Activated CD4-positive, alpha-beta T cell treated with anti-CD3 and anti-CD28 coated beads, Interleukin-2, amount 50 U/mL, for 48 hours (primary cell): ENCODE measurements around the gene RTP2.

Experiments
- DNase-seq, 2 experiments: peaks; one replicate each; pipeline ENCODE4 v3.0.0-alpha.2; 2020

The RTP2 gene

DNA sequence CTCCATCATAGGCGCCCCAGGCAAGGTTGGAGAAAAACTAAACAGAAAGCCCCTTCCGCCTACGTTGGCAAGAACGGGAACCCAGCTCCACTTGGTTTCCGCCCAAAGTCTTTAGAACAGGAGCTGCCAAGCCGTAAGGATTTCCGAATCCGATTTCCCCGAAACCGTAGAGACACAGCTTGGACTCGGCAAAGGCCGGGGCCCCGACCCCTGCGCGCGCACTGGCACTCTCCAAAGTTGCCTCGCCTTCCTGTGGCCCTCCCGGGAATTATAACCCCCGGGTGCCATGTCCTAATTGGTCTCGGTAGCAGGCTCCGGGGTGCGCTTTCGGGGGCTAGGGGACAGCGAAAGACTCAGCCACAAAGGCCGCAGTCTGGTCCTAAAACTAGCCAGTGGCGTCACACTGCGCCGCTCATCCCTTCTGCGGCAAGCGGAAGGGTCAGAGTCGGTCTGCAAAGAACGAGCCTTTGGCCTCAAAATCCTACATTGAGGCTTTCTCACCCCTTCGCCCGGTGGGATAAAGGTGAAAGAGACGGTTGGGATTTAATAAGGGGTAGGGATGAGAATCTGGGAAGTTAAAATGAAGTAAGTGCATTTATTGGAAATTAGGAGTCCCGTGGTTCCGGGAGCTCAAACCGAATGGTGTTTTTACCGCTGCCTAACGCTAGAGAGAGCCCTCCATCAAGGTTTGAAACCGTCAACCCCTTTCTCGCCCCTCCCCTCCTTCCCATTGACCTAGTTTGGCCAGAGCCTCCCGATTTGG, 36.2 kb upstream of the RTP2 start:
- DNase-seq: peak; percentile 73 to 79

DNA sequence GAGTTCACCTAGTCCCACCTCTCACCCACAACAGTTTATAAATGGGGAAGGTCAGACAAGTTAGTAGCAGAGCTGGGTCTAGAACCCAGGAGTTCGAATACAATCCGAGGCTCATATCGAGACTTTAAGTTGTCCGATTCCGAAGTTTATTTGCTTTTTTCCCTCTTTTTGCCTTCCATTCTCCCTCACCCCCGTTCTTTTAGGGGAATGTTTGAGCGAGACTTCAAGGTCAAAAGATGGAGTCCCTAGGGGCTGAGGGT, 35.6 kb upstream of the RTP2 start:
- DNase-seq: no peak

DNA sequence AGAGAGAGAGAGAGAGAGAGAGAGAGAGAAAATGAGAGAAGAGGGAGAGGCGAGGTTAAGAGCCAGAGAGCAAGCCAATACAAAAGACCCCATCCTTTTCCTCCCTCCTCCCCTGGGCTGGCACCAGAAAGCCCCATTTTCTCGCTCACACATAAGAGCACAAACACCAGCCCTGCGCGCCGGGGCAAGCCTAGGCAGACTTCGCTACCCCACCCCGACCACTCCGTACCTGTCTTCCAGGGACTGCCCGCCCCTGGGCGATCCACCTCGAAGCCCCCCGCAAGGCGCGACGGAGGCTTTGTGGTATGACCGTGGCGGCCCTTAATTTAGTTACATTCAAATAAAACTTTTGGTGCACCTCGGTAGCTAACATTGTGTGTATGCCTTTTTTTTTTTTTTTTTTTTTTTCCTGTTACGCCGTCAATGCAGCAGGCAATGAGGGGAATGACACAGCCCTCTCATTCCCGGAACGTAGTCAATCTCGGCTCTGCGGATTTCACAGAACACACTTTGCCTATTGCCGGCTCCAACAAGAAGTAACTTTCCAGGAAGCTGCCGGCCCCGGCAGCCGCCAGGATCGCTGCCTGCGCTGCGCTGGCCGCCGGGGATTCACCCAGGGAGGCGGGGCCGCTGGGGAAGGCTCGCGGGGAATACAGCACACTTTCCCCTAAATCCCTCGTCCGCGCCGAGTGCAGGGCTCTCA, 35.2 kb upstream of the RTP2 start:
- peak; percentile 68 to 76 for DNase-seq

DNA sequence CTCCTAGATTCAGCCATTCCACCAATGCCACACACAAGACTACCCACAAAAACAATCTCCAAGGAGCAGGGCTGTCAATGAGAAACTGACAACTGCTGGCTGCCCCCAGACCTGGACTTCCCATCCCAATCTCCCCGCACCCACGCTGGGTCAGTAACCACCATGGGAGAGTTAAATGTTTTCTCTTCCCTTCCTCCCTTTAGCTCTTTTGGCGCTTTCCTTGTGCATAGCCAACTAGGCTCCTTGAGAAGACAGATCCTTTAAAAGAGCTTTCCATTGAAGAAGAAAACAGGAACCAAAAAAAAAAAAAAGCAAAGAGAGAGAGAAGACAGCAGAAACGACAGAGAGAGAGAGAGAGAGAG, 34.6 kb upstream of the RTP2 start:
- no peak for DNase-seq

DNA sequence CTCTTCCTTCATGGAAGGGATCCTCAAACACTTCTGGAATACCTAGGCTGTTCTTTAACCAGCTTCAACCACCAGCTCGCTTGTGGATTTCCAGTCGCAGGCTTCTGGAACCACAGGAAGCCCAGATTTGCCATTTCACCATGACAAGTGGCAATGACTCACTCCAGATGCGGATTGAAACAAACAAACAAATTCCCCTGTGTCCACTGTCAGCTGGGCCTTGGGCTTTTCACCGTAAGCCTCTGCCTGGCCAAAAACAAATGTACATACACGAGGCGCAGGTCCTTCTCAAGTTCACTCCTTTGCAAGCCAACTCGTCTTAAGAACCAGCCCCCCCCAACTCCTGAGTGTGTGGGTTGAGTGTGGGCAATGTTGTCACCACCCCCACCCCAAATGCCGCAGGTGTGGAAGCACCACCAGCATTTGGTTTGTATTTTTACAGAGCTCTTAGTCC, 34.1 kb upstream of the RTP2 start:
- no peak for DNase-seq

DNA sequence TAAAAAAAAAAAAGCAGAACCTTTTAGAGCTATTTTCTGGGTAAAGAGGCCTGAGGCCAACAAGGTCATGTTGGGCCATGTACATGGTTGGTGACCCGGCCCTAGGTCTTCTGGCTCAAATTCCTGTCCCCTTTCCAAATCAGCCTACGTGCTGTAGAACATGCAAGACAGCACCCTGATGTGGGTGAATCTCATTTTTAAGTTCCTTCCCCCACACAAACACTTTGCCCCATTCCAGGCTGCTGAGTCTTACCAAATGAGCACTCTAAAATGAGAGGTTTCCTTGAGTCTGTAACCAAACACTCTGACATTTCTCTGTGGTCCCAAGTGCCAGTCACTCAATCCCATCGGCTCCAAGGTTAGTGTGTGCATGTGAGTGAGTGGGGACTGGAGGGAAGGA, 33.5 kb upstream of the RTP2 start:
- no peak for DNase-seq

DNA sequence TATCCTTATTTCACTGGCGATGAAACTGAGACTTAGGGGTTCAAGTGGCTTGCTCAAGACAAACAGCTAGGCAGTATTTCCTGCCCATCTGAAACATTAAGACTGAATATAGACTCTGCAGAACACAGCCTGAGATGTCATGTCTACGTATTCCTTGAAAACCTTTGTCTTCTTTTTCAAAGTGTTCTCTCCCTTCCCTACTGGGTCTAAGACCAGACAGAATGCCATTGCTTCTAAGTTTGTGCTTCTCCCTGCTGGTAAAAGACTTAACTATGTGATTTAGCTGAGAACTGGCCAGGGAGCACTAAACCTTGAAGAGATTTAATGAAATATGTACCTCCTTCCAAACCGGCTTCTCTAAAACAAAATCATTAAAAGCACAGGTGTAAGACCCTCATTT, 33.0 kb upstream of the RTP2 start:
- DNase-seq: no peak

DNA sequence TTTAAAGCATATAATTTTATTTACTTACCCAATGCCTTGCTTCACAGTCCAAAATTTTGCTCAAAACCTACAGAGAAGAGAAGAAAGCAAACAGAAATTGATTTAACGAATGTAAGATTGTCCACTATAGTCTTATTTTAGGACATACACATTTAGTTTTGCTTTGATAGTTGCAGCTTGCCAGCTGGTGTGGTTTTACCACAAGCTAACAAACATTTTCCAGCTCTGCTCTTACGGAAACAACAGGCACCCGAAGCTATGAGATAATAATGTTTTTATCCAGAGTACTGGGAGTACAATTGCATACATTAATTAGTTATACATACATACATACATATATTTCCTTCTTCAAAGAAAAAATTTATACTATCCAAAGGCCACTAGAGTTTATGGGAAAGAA, 32.5 kb upstream of the RTP2 start:
- DNase-seq: no peak

DNA sequence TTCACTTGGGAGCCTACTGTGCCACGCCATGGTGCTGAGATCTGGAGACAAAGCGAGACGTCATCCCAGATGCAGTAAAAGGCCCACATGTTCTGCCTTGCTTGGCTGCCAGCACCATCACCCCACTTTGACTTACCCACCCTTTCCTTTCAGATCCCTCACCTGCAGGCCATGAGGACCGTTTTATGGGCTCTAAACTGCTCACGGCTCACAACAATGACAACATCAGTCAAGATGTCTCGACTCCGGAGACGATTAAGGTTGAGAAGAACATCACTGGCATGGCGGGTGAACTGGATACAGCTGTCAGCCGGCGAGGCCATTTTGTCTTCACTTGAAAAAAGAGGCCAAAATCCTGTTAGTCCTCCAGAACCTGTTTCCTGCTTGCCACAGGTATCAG, 31.0 kb upstream of the RTP2 start:
- no peak for DNase-seq

DNA sequence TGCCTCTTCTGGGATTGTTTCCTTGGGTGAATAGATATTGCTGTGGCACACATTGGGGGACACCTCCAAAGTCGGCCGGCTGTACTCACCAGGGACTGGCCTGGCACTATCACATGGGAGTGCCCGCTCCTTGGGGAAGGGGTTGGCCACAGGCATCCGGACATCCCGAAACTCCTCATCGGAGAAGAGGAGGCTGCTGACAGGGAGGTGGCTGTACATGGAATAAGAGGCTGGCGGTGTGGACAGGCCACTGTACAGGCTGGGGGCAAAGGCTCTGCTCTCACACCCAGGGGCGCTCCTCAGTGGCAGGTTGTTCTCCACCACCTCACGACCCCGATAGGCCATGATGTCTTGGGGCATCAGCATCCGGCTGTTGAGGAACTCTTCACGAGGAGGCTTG, 27.2 kb upstream of the RTP2 start:
- no peak for DNase-seq

DNA sequence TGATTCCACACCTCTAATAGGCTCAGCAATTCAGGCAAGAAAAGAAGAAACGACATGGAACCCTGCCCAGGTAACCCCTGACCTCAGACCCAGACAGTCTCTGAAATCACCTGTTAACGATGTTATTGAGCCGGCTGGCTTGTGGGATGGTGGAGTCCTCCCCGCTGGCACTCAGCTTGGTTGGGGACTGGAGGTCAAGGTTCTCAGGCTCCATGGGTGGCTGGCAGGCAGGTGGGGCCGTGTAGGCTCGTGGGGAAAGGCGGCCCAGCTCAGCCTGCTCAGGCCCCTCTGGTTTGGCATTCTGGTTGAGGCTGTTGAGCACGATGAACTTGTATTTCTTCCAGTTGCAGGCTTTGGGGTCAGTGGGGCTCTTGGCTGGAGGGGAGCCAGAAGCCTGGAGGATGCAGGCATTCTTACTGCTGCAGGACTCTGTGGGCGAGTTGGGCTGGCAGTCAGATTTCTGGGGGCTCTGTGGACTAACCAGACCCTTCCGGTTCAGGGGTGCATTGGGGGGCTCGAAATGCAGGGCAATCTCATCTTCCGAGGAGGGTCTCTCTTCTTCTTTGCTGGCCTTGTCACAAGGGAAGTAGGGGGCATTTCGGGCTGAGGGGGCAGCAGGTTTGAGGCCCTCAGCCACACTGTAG, 26.7 kb upstream of the RTP2 start:
- DNase-seq: no peak

DNA sequence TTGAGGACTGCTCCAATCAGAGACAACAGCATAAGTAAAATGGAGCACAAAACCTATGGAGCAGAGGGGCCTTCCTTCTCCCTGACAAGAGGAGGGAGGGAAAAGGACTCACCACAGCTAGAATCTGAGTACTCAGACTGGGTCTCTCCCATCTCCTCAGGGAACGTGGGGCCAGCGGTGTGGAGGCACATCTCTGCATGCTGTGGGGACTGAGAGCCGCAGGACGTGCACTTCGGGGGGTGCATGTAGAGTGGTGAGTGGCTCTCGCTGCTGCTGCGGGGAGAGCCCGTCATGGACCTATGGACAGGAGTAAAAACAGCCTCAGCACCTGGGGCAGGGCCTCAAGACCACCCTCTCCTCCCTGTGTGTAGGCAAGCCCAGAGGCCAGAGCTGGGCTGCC, 25.9 kb upstream of the RTP2 start:
- no peak for DNase-seq

DNA sequence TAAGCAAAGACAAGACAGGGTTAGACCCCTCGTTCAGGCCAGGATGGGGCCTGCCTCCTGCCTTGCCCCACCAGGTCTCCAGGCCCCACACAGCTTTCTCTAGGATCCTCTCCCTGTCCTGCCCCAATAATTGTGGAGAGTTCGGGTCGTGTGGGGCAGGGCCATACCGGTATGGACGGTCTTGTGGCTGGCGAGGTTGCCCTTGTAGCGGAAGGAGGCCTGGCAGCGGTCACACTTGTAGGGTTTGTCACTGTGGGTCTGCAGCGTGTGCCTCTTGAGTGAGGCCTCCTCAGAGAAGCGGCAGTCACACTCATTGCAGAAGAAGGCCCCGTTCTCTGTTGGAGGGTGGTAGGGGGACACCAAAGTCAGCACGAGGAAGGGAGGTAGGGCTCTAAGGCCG, 24.2 kb upstream of the RTP2 start:
- no peak for DNase-seq

DNA sequence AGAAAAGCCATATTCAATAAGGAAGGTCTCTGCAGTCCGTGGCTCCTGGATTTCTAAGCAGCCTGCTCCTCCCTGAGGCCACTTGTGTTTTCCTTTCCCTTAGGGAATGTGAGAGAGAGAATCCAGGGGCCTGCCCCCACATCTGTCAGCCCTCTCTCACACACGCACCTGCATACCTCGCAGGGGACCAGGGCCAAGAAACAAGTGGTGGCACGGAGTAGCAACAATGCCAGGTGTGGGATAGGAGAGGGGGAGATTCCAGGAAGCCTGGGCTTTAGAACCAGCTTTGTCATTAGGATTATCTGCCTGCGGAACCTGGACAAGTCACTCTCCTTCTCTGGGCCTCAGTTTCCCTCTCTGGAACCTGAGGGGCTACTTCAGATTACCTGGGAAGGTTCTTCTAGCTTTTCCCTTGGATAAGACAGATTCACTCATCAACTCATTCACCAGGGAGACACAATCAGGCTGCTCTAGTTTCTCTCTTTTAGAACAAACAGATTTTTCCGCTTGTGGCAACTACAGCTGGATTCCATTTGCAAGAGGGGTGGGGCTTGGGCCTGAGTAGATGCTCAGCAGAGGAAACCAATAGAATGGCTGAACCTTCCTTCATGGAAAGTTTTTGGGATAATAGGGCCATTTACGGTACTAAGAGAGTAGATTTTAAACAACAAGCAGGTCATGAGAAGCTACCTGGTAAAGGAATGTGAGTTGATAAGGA, 23.5 kb upstream of the RTP2 start:
- no peak for DNase-seq

DNA sequence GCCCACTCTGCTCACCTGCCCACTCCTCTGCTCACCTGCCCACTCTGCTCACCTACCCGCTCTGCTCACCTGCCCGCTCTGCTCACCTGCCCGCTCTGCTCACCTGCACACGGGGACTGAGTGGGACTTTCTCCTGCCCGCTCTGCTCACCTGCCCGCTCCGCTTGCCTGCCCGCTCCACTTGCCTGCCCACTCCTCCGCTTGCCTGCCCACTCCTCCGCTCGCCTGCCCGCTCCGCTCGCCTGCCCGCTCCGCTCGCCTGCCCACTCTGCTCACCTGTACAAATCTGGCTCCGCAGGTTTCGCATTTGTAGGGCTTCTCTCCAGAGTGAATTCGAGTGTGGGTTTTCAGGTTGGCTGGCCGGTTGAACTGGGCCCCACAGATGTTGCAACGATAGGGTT, 22.9 kb upstream of the RTP2 start:
- no peak for DNase-seq

DNA sequence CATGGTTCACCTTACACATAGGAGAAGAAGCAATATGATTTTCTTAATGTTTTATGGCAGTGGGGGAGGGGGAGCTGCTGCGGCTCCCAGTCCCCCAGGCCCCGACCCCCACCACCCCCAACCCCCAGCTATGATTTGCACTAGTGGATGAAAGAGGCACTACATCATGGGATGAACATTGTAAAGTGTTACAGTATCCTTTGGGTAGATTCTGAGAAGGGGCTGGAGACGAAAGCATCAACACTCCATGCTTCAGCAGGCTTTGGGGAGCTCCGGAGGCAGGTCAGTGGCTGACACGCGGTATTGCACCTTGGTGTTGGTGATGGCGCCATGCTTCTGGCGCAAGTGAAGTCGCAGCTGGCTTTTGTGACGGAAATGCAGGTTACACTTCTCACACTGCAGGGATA, 19.9 kb upstream of the RTP2 start:
- no peak for DNase-seq

DNA sequence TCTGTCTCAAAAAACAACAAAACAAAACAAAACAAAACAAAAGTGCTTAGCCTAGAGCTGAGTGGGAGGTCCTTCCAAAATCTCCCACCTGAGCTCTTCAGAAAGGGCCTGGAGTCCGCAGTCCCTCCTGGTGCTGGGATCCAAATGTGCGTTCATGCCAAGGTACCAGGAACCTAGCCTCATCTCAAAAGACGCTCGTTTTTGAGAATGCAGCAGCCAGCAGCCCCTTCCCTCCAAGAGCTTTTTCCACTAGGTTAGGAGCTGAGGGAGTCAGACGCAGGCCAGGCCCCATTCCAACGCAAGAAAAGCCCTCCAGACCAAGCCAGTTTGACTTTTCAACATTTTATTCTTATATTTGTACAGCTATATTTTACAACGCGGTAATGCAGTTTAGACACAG, 18.7 kb upstream of the RTP2 start:
- DNase-seq: no peak

DNA sequence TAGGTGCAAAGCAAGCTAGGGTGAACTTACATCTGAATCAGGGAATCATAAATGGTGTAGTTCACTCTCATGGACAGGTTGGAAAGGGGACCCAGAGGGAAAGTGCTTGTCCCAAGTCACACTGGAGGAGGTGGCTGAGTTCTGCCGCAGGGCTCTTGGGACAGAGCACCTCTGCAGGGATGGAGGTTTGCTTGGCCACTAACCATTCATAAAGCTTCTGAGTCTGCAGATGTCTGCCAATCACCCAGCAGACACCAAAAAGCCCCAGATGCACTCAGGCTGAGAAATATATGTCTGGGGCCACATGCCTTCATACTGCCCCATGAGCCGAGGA, 17.9 kb upstream of the RTP2 start:
- DNase-seq: no peak

DNA sequence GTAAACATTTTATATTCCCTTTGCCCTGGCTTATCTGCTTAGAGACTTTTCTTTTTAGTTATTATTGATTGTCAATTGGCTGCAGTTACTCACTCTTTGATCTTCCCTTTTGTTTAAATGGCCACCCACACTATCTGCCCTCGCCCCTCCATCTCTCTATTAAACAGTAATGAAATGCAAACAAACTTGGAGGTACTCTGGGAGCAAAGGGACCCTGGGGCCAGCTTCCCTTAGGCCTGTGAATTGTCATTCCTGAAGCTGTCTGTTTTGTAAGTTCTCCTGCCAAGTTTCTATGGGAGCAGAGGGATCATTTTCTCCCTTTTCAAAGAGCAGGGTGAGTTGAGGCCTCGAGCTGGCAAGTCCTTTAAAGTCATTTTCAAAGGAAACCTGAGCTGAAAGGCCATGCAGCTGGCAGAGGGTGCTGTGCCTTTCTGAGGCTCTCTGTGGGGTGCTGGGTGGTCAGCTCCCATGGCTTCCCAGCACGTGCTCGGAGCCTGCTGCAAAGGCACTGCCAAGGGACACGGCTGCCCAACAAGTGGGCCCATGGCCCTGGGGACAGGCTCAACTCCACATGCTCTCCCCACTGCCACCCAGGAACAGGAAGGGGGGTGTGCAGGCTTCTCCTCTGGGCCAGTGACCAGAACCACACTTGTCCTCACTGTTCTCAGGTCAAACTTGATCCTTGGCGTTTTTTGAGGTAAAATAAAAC, 17.4 kb upstream of the RTP2 start:
- DNase-seq: no peak

DNA sequence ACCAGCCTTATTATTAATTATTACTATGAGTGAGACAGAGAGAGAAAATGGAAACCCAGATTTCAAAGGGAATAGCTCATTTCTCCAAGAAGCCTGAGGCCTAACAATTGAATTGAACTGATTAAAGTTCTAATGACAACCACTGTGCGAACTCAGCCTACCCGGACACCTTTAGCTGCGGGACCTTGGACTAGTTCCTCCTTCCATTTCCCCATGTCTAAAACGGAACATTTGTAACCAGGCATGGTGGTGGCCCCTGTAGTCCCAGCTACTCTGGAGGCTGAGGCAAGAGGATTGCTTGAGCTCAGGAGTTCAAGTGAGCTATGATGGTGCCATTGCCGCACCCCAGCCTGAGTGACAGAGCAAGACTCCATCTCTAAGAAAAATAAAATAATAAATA, 16.4 kb upstream of the RTP2 start:
- no peak for DNase-seq

DNA sequence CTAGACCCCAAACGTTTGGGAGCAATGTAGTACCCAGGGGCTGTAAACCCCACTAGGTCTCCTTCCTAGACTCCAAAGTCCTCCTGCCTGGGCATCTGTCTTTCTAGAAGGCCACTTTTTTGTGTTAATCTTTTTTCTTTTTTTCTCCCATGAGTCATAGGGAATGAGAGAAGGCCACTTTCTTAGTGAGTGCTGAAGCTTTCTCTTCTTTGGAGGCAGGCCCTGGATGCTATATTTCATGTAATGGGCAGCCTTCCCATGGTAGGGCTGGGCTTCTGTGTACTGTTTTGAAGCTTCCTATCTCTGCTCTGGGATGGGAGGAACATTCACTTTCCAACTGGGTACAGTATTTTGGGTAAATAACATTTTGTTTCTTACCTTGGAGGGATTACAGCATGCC, 15.2 kb upstream of the RTP2 start:
- DNase-seq: no peak

DNA sequence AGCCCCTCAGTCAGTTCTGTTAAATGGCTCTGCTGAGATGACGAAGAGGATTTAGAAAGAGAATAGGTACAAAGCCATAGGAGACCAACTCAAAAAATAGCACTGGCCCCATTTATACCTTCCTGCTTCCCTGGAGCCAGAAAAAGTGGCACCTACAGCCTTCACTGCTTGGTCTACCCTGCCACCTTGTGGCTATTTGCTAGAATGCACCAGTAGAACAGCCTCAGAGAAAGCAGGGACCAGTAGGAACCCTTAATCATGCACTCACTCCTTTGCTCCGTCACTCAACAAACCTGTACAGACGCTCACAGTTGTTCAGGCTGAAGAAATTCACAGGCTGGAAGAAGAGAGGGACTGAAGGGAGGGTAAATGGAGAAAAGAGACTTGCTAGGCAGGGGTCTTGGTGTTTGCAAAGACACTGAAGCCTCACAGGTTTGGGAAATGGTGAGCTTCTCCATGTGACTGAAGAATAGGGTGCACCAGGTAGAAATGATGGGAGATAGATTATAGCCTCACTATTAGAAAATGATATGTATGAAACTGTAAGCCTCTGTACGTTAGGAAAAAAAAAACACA, 12.1 kb upstream of the RTP2 start:
- peak; percentile 74 to 77 for DNase-seq

DNA sequence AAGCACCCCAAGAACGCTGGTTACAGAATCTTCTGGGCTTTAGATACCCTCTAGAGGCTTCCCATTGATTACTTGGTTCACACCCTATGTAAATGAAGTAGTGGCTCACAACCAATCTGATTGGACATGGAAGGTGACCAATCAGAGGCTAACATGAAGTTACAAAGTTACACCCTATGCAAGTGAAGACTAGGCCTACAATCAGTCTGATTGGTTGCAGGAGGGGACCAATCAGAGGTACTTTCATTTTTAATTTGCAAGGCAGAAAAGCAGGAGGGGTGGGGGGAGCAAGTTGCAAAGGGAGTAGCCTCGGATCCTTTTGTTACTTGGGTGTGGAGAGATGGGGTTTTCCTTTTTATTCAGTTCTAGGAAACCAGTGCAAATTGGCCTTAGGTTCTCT, 11.1 kb upstream of the RTP2 start:
- no peak for DNase-seq
